ENCODE measurements around the gene ELMO1.

DNA sequence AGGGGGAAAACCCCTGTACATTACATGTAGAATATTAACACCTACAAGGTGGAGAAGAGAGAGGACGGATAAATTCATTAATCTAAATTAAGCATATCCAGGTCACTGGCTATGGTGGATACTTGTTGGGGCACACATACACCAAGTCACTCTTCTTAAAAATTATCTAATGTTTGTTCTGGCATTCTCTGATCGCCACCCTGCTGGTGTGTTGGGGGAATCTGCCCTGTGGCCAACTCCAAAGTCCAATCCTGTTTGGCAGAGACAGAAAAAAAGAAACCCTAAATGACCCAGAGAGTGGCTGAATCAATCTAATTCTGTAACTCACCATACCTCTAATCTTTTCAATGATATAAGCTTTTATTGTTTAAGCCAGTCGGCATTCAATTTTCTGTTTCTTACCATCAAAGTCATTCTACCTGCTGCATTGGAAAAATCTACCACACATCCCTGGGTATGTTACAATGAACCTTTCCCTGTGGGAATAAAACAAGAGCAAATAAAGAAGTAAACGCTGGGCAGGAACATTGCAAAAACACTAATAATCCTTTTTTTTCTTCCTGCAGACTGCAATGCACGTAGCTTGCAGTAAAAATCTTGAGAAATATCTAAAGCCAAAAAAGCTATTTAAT is 34.2 kb downstream of the ELMO1 start:
- TF ChIP-seq POLR2A (IDR thresholded peaks at IDR 0.05; ENCODE audit: low read depth, low read length) (no peak), POLR2AphosphoS5 (IDR thresholded peaks at IDR 0.05; ENCODE audit: low read depth, low read length) (no peak)

Data from GM12892 (cell line).